ENCODE measurements around the gene UTP20.

The UTP20 gene

GRCh38 chr12:101280006-101280505, at the start of gene UTP20:
Gene UTP20, plus strand, starts transcription at chr12:101280105. Its CDS starts 178 bp downstream, at chr12:101280283.
- peak; percentile 96 for DNase-seq

- DNase-seq, result no peak
These were observed 49.4 kb upstream of the UTP20 start for GRCh38 chr12:101230547-101230946.

DNA sequence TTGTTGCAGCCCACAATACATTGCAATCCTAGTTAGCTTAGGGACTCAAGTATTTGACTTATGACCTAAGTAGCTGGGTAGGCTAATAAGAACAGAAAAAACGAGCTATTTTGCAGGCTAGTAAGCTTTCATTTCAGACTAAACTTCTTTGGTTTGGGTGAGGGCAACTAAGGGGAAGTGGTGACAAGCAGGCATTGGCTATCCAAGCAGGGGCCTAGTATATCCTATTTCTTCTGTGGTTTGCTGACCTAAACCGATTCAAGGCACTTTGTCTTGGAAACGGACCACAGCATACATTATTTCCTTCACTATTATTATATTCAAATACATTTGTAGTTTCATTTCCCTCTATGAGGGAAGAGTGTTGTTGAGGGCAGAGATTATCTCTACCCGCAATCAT, 48.3 kb upstream of the UTP20 start:
- DNase-seq, result no peak

DNA sequence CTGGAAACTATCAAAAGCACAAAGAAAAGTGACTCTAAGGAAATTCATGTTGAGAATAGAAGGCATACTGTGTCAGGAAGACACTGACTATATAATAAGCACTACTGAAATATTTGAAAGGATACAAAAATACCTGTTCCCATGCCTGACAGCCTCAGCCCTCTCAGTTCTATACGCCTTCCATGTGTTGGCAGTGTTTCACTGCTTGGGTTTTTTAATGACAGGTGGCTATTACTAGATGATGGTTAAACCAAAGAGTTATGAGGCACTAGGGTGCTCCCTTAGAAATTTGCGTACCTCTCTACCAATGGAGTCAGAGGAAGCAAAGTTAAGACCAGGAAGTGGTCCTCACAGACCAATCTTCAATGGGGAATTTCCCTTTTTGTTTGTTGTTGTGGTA, 44.2 kb upstream of the UTP20 start:
- no peak for DNase-seq

- DNase-seq, result no peak
These were observed 41.6 kb upstream of the UTP20 start for GRCh38 chr12:101238306-101238705.

GRCh38 chr12:101238800-101239329, 41.0 kb upstream of the UTP20 start:
- no peak for DNase-seq

DNA sequence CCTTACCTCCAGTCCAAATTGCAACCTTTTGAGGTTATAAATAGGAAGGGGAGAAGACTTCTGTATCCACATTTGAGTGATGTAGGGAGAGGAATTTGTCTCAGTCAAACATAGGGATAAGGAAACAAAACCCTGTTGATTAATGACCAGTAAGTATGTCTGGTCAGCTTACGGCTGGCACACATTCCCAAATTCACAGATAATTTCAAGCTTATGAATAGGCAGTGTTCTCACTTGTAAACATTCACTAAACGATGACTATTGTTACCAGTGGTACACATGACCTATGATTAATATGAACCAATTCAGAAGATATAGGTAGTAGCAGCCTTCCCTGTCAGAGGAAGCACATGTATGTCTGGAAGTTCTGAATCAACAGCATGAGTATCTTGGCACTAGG, 36.8 kb upstream of the UTP20 start:
- no peak for DNase-seq

GRCh38 chr12:101243616-101244015, 36.3 kb upstream of the UTP20 start:
- DNase-seq, result no peak

- no peak for DNase-seq
These were observed 23.6 kb upstream of the UTP20 start for GRCh38 chr12:101256266-101256665.

GRCh38 chr12:101257357-101257756, 22.5 kb upstream of the UTP20 start:
- DNase-seq, result no peak

DNA sequence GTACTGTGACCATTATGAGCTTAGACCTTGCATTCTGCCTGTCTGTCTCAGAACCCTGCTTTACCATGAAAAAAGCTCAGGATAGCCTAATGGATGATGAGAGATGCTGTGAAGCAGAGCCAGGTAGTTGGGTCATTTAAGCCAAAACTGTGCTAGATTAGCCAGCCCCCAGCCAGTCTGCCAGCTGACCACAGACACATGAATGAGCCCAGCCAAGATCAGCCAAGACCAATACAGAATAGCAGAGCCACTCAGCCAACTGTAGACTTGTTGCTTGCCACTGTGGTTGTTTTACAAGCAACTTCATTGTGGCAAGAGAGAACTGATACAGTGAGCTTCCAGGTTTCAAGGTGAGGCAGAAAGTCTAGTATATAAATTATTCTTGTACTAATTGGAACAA, 12.8 kb upstream of the UTP20 start:
- DNase-seq, result no peak

GRCh38 chr12:101276433-101276832, 3.5 kb upstream of the UTP20 start:
- no peak for DNase-seq

DNA sequence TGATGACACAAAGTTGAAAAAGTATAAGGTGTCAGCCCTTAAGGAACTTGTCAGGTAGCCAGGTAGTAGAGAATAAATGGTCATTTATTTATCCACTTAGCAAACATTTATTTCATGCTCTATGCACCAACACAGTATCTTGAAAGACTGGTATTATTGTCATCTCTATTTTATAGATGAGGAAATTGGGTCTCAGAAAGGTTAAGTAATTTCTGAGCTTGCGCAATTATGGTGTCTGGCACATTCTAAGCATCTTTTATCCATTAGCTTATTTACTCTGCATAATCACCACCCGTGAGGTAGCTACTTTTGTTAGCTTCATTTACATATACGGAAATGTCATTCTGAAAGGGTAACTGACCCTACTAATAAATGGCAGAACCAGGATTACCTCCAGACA, 2.5 kb upstream of the UTP20 start:
- peak; percentile 9 for DNase-seq

GRCh38 chr12:101287357-101287756, 7.5 kb downstream of the UTP20 start:
- no peak for DNase-seq

- no peak for DNase-seq
These were observed 17.8 kb downstream of the UTP20 start for GRCh38 chr12:101297661-101298060.

- DNase-seq, result no peak
These were observed 18.5 kb downstream of the UTP20 start for GRCh38 chr12:101298426-101298825.

DNA sequence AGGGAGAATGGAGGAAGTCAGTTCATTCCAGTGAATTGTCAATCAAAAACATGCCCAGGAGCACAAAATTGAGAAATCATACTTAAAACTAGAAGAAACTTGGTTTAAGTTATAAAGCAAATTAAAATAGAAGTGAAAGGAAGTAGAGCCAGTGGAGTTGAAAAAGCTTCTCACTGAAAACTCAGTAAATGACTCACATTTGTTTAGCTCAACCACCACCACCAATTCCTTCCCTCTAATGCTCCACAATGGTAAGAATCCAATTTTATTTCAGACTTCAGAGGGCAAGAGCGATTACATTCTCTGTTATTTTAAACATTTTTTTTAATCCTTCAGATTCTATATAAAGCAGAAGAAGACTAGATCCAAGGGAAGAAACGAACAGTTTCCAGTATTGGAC, 19.4 kb downstream of the UTP20 start:
- DNase-seq, result no peak

- DNase-seq, result no peak
These were observed 20.0 kb downstream of the UTP20 start for GRCh38 chr12:101299931-101300330.

DNA sequence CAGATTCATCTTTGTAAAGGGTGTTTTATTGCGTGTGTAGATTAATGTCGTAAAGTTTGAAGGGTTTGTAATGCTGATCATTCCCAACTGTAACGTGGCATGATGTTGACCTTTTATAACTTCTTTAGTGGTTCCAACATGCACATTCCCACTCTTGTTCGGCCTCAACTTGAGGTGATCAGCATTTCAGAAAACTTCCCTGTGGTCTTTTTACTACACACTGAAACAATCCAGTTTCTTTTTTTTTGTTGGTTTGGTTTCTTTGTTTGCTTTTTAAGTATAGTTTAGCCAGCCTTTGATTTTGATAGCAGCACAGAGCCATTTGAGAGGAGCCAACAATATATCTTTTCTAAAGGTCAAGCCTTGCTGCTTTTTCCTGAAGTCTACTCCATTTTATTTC, 22.8 kb downstream of the UTP20 start:
- DNase-seq, result no peak

DNA sequence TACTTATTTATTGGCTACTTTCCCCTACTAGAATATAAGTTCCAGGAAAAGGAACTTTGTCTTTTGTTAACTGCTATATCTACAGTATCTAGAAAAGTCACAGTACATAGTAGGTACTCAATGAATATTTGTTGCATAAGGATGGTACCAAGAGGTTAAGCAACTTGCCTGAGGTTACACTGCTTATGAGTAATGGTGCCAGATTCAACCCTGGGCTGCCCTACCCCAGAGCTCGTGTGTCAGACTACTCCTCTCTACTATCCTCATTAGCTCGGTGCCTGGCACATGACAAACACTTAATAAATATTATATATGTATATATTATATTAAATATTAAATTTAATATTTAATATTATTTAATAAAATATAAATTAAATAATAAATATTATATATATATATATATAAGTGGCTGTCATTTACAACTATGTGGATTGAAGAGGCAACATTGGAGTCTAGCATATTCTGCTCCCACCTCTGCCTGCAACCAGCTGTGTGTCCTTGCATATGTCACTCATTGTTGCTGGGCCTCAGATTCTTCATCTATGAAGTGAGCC, 25.4 kb downstream of the UTP20 start:
- no peak for DNase-seq

- DNase-seq, result no peak
These were observed 25.9 kb downstream of the UTP20 start for GRCh38 chr12:101305794-101306193.

DNA sequence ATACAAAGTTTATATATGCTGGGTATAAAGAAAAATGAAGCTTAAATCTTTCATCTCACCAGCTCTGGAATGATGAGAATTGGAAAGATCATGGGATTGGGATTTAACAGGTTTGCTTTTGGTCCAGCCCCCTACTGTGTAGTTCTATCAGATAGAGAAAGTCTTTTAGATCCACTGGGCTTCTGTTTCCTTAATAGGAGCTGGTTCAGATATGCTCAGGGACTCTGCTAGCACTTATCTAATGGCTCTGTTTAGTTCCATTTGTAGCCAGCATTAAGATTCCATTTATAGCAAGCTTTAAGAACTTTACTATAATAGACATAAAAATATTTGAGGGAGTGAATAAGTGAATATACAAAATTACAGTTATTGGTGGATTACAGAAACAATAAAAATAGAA, 42.6 kb downstream of the UTP20 start:
- no peak for DNase-seq

GRCh38 chr12:101323255-101323654, 43.4 kb downstream of the UTP20 start:
- DNase-seq, result no peak

DNA sequence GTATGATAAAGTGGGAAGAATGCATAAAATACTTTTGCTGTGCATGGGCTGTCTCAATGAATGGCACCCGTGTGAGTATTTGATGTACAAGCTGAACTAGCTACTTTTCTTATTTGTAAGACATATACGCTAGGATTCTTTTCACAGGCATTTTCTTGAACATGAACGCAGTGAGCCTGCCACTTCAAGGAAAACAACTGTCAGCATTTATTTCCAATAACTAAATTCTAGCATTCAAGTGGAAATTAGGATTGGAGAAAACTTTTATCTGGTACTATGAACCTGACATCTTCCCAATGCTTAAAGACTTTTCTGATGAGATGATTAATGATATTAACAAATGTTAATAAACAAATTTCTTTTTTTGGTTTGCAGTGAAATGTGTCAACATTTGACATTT, 45.7 kb downstream of the UTP20 start:
- DNase-seq, result no peak

DNA sequence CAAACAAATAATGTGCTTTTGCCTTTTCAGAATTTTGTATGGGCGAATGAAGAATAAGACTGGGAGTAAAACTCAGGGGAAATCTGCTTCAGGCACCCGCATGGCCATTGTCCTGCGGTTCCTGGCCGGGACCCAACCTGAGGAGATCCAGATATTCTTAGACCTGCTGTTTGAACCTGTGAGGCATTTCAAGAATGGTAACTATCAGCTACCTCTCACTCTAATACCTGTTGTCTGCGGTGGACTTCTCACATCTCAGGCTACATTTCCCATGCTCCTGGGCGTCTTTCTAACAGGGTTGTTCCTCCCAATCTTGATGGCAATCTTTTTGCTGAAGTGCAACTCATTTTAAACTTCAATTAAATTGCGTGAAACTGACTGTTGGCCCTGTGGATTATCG, 47.1 kb downstream of the UTP20 start:
- DNase-seq, result no peak

Measured in hematopoietic multipotent progenitor cell treated with erythropoietin and hydrocortisone succinate and interleukin-3 and kit ligand, for 4 days (in vitro differentiated cells).